Stomach (tissue), 9 donors: Measurements from ENCODE around the gene PMCH. TPM values are rescaled to one million over a fixed set of nuclear protein-coding genes. Genes with fewer than 3 reads are reported as not detected.

Source experiments
- DNase-seq, 2 donors: peaks; one replicate each; pipeline versions ENCODE4 v3.0.0 to v3.0.0-alpha.2; 2013 to 2019
- H3K27ac ChIP-seq, 5 donors: fragments of 200-600 bp in 4 of 5; sonication (generic) in 4 of 5; one replicate each; pipeline ENCODE4 v1.5.1; 2013 to 2019; ENCODE audit warnings: mild to moderate bottlenecking in 1 of 5, moderate library complexity in 1 of 5
- H3K27me3 ChIP-seq, 3 donors: fragments of 200-600 bp; sonication (generic); one replicate each; pipeline ENCODE4 v1.5.1; 2017 to 2019; ENCODE audit warnings: mixed run types in 1 of 3
- H3K36me3 ChIP-seq, 4 donors: fragments of 200-600 bp; sonication (generic); 1 replicate in 3 of 4; 2 replicates in 1 of 4; pipeline ENCODE4 v1.5.1; 2016 to 2019
- H3K4me1 ChIP-seq, 4 donors: fragments of 200-600 bp; sonication (generic); one replicate each; pipeline ENCODE4 v1.5.1; 2016 to 2019
- H3K4me3 ChIP-seq, 4 donors: fragments of 200-600 bp; sonication (generic) in 3 of 4; one replicate each; pipeline ENCODE4 v1.5.1; 2016 to 2019; ENCODE audit warnings: mild to moderate bottlenecking in 1 of 4
- H3K9me3 ChIP-seq, 4 donors: fragments of 200-600 bp; sonication (generic); one replicate each; pipeline ENCODE4 v1.5.1; 2016 to 2019
- CTCF ChIP-seq, 7 experiments: fragments of 450-650 bp in 4 of 7; fragments of 200-600 bp in 3 of 7; sonication (generic) in 3 of 7; IDR thresholded peaks; one replicate each; pipeline ENCODE4 v1.5.1; 2016 to 2019; ENCODE audit warnings: antibody characterized with exemption in 7 of 7, control low read depth in 2 of 7, mild to moderate bottlenecking in 1 of 7
- EP300 ChIP-seq: sonication (generic); formaldehyde crosslinking; IDR thresholded peaks from one replicate; pipeline ENCODE4 v1.6.1; 2017; ENCODE audit warnings: antibody characterized with exemption
- POLR2A ChIP-seq, 4 donors: fragments of 450-650 bp; IDR thresholded peaks; one replicate each; pipeline ENCODE4 v1.6.1; 2016; ENCODE audit warnings: antibody characterized with exemption in 4 of 4, control low read depth in 2 of 4, mild to moderate bottlenecking in 1 of 4, moderate library complexity in 1 of 4
- POLR2AphosphoS5 ChIP-seq, 3 donors: sonication (generic); formaldehyde crosslinking; IDR thresholded peaks; one replicate each; pipeline ENCODE4 v1.6.1; 2016; ENCODE audit warnings: antibody characterized with exemption in 3 of 3
- WGBS, 5 donors: extraction: QIAGEN DNeasy Blood & Tissue Kit in 3 of 5; methylation state at CpG; one replicate each; pipeline versions ENCODE4 v1.1.5 to v1.1.7; 2013 to 2018; 5-methylcytosine and 5-hydroxymethylcytosine counted together
- intact Hi-C: fragments of 100-400 bp; cut with DNase I; formaldehyde crosslinking; loops from one replicate; pipeline ENCODE4 v1.15.1; 2023; ENCODE audit warnings: low total_unique reads
- polyA plus RNA-seq, 3 donors: library from polyadenylated mRNA; stranded (reverse); fragments of 200-250 nt; gene quantifications; one replicate each; pipeline ENCODE4 v1.2.3, GENCODE V29; 2013
- total RNA-seq, 5 donors: library from RNA; depleted of rRNA; stranded (reverse); fragments of >200 nt; gene quantifications; one replicate each; pipeline versions ENCODE4 v1.1.0 to v1.2.3, GENCODE V29; 2014 to 2016
- donor health status: healthy with polysubstance abuse.
- donor health status: Bipolar disorder and iron deficiency.
- donor health status: healthy.

The PMCH gene
- total and polyA plus RNA-seq, 8 donors = not detected

- WGBS, 5 donors = 90 to 95% (median 91%) methylated on average over 2 of the region's 2 CpGs
- intact Hi-C loops = no loop called here
- no peak overlapping the region for H3K27ac ChIP-seq
- no peaks in the 10 kb centered on the region for H3K36me3 ChIP-seq
- no peak for TF ChIP-seq CTCF (IDR thresholded peaks at IDR 0.05)
- no peak for TF ChIP-seq POLR2A (IDR thresholded peaks at IDR 0.05)
- no peak for TF ChIP-seq POLR2AphosphoS5 (IDR thresholded peaks at IDR 0.05)
- no peak for TF ChIP-seq EP300
- no peaks in the 10 kb centered on the region for H3K4me1 ChIP-seq
- H3K4me3 ChIP-seq = no peak overlapping the region
- no peaks in the 10 kb centered on the region for H3K9me3 ChIP-seq
- DNase-seq = no peak
- H3K27me3 ChIP-seq = no peaks in the 10 kb centered on the region
These were observed 22.9 kb downstream of the PMCH start for GRCh38 chr12:102174761-102175160.

DNA sequence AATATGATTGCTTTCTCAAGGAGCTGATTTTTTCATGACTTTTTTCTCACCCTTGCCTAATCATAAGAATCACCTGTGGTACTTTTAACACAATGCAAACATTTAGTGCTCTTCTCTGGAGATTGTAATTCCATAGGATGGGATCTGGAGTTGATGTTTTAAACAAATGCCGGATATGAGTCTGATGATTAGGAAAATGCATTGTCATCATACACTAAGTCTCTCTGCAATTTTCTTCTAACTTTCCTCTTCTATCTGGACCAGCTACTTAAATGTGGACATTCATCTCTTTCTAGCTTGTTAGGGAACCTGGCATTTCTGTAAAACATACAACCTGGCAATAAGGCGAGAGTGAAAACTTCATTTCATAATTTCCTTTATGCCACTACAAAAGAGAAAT, 23.5 kb downstream of the PMCH start:
- TF ChIP-seq POLR2AphosphoS5 (IDR thresholded peaks at IDR 0.05) (no peak), CTCF (IDR thresholded peaks at IDR 0.05) (no peak), EP300 (no peak), POLR2A (IDR thresholded peaks at IDR 0.05) (no peak)
- Histone ChIP-seq H3K27ac (no peak overlapping the region), H3K9me3 (no peaks in the 10 kb centered on the region), H3K27me3 (no peaks in the 10 kb centered on the region), H3K4me3 (no peak overlapping the region), H3K4me1 (no peaks in the 10 kb centered on the region), H3K36me3 (no peaks in the 10 kb centered on the region)
- no peak for DNase-seq
- 93 to 98% (median 95%) methylated on average over 2 of the region's 2 CpGs for WGBS, 5 donors
- intact Hi-C loops = no loop called here

DNA sequence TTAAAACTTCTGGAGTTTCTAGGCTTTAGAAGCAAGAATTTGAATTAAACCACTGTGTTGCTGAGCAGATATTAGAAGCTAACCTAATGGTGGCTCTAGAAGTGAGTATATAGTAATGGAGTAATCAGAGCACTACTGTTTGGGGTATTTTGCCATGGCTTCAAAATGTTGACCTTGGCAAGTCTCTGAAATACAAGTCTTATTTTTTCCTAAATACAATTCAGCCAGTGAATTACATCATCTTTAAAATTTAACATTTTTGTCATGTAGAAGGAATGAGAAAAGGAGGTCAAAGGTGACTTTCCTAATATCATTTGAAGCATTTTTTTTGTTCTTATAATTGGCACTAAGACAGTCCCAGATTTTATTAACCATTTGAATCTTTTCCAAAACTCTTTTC, 25.2 kb downstream of the PMCH start:
- H3K9me3 ChIP-seq = no peaks in the 10 kb centered on the region
- H3K4me3 ChIP-seq = no peak overlapping the region
- no peaks in the 10 kb centered on the region for H3K27me3 ChIP-seq
- H3K27ac ChIP-seq = no peak overlapping the region
- peak in 1 of 2 donors; percentile 57 for DNase-seq
- H3K4me1 ChIP-seq = no peaks in the 10 kb centered on the region
- H3K36me3 ChIP-seq = no peaks in the 10 kb centered on the region
- intact Hi-C loops = no loop called here
- TF ChIP-seq POLR2A (IDR thresholded peaks at IDR 0.05) = no peak
- no peak for TF ChIP-seq POLR2AphosphoS5 (IDR thresholded peaks at IDR 0.05)
- TF ChIP-seq CTCF (IDR thresholded peaks at IDR 0.05) = no peak
- TF ChIP-seq EP300 = no peak

GRCh38 chr12:102171951-102172350, 25.7 kb downstream of the PMCH start:
- intact Hi-C loops = no loop called here
- H3K4me1 ChIP-seq = no peaks in the 10 kb centered on the region
- H3K27ac ChIP-seq = no peak overlapping the region
- H3K4me3 ChIP-seq = no peak overlapping the region
- H3K36me3 ChIP-seq = no peaks in the 10 kb centered on the region
- no peak for DNase-seq
- no peaks in the 10 kb centered on the region for H3K9me3 ChIP-seq
- TF ChIP-seq CTCF (IDR thresholded peaks at IDR 0.05) (no peak), EP300 (no peak), POLR2A (IDR thresholded peaks at IDR 0.05) (no peak), POLR2AphosphoS5 (IDR thresholded peaks at IDR 0.05) (no peak)
- H3K27me3 ChIP-seq = no peaks in the 10 kb centered on the region
